ENCODE data around the gene DPEP1. TPM values are rescaled to one million over a fixed set of nuclear protein-coding genes. Genes with fewer than 3 reads are reported as not detected.

DPEP1 gene
- total and polyA plus RNA-seq, 4 donors = 0.14 to 0.83 (median 0.45) TPM

- DNase-seq (ENCODE audit: low spot score) = no peak
- peaks cover 2 to 11% (median 5%) of the 10 kb centered on the region in 4 donors for H3K36me3 ChIP-seq (ENCODE audit: control insufficient read depth in 4 of 4, insufficient read depth in 3 of 4, low read depth in 1 of 4, low read length in 3 of 4)
- H3K27ac ChIP-seq (ENCODE audit: low read depth in 1 of 2, low read length in 2 of 2) = peak overlapping the region in 1 of 2 donors; percentile 72
- H3K9ac ChIP-seq (ENCODE audit: low read depth in 1 of 2, low read length in 2 of 2) = no peak overlapping the region
- TF ChIP-seq NR2F2 (IDR thresholded peaks at IDR 0.05) = no peak
- TF ChIP-seq HNF4A (conservative IDR thresholded peaks at IDR 0.05) = no peak
- TF ChIP-seq JUND (IDR thresholded peaks at IDR 0.05) = no peak
- peak overlapping the region; percentile 87 to 95 (median 89) for H3K4me3 ChIP-seq (ENCODE audit: low read depth in 1 of 3, low read length in 3 of 3)
- 38% methylated on average over 32 of the region's 32 CpGs for WGBS
- peaks cover 4 to 29% (median 22%) of the 10 kb centered on the region in 4 donors for H3K4me1 ChIP-seq (ENCODE audit: control insufficient read depth in 4 of 4, insufficient read depth in 4 of 4, low read length in 3 of 4)
- H3K9me3 ChIP-seq (ENCODE audit: control insufficient read depth in 4 of 4, low read length in 3 of 4) = no peaks in the 10 kb centered on the region
- no peaks in the 10 kb centered on the region for H3K27me3 ChIP-seq (ENCODE audit: control insufficient read depth in 4 of 4, insufficient read depth in 4 of 4, low read length in 3 of 4)
Observed at GRCh38 chr16:89656435-89657121, 43.1 kb downstream of the DPEP1 start.

GRCh38 chr16:89657442-89658220 is 44.2 kb downstream of the DPEP1 start, which contains the start of the genes CHMP1A and SPATA33:
Gene CHMP1A, minus strand, starts transcription at chr16:89657708. Its CDS starts 120 bp downstream, at chr16:89657588.
Gene SPATA33, plus strand, starts transcription at chr16:89657836. Its CDS starts 76 bp downstream, at chr16:89657912.
- Histone ChIP-seq H3K36me3 (ENCODE audit: control insufficient read depth in 4 of 4, insufficient read depth in 3 of 4, low read depth in 1 of 4, low read length in 3 of 4) (peaks cover 1 to 11% (median 5%) of the 10 kb centered on the region in 4 donors), H3K27ac (ENCODE audit: low read depth in 1 of 2, low read length in 2 of 2) (peak within 1 kb of the TSS; percentile 21 to 72), H3K4me1 (ENCODE audit: control insufficient read depth in 4 of 4, insufficient read depth in 4 of 4, low read length in 3 of 4) (peaks cover 4 to 29% (median 22%) of the 10 kb centered on the region in 4 donors), H3K9me3 (ENCODE audit: control insufficient read depth in 4 of 4, low read length in 3 of 4) (no peaks in the 10 kb centered on the region), H3K9ac (ENCODE audit: low read depth in 1 of 2, low read length in 2 of 2) (peak within 1 kb of the TSS; percentile 15 to 66), H3K27me3 (ENCODE audit: control insufficient read depth in 4 of 4, insufficient read depth in 4 of 4, low read length in 3 of 4) (no peaks in the 10 kb centered on the region), H3K4me3 (ENCODE audit: low read depth in 1 of 3, low read length in 3 of 3) (peak within 1 kb of the TSS; percentile 87 to 95 (median 89))
- peak; percentile 92 for DNase-seq (ENCODE audit: low spot score)
- TF ChIP-seq NR2F2 (IDR thresholded peaks at IDR 0.05) (peak; percentile 68), GABPA (IDR thresholded peaks at IDR 0.05 in 1 of 2, conservative IDR thresholded peaks at IDR 0.05 in 1 of 2) (peak; percentile 73 to 92), SP1 (IDR thresholded peaks at IDR 0.05) (no peak), TAF1 (conservative IDR thresholded peaks at IDR 0.05) (no peak), RXRA (IDR thresholded peaks at IDR 0.05) (no peak), ZBTB33 (IDR thresholded peaks at IDR 0.05) (peak; percentile 98)
- WGBS = under 1% methylated on average over 99 of the region's 99 CpGs

GRCh38 chr16:89658221-89658879 is 44.9 kb downstream of the DPEP1 start:
- H3K4me3 ChIP-seq (ENCODE audit: low read depth in 1 of 3, low read length in 3 of 3) = peak overlapping the region; percentile 87 to 95 (median 89)
- H3K27me3 ChIP-seq (ENCODE audit: control insufficient read depth in 4 of 4, insufficient read depth in 4 of 4, low read length in 3 of 4) = no peaks in the 10 kb centered on the region
- DNase-seq (ENCODE audit: low spot score) = peak; percentile 52
- H3K36me3 ChIP-seq (ENCODE audit: control insufficient read depth in 4 of 4, insufficient read depth in 3 of 4, low read depth in 1 of 4, low read length in 3 of 4) = peaks cover 1 to 12% (median 5%) of the 10 kb centered on the region in 4 donors
- H3K9ac ChIP-seq (ENCODE audit: low read depth in 1 of 2, low read length in 2 of 2) = peak overlapping the region; percentile 15 to 66
- H3K4me1 ChIP-seq (ENCODE audit: control insufficient read depth in 4 of 4, insufficient read depth in 4 of 4, low read length in 3 of 4) = peaks cover 4 to 29% (median 22%) of the 10 kb centered on the region in 4 donors
- H3K27ac ChIP-seq (ENCODE audit: low read depth in 1 of 2, low read length in 2 of 2) = peak overlapping the region in 1 of 2 donors; percentile 21
- WGBS = 19% methylated on average over 27 of the region's 27 CpGs
- H3K9me3 ChIP-seq (ENCODE audit: control insufficient read depth in 4 of 4, low read length in 3 of 4) = no peaks in the 10 kb centered on the region
- TF ChIP-seq ATF3 (IDR thresholded peaks at IDR 0.05) (no peak), HNF4A (conservative IDR thresholded peaks at IDR 0.05) (no peak), HNF4G (IDR thresholded peaks at IDR 0.05) (no peak), SP1 (IDR thresholded peaks at IDR 0.05) (no peak), REST (IDR thresholded peaks at IDR 0.05) (no peak), RXRA (IDR thresholded peaks at IDR 0.05) (no peak), FOXA2 (IDR thresholded peaks at IDR 0.05) (no peak), JUND (IDR thresholded peaks at IDR 0.05) (no peak), FOXA1 (IDR thresholded peaks at IDR 0.05) (no peak), GABPA (IDR thresholded peaks at IDR 0.05 in 1 of 2, conservative IDR thresholded peaks at IDR 0.05 in 1 of 2) (no peak), TAF1 (conservative IDR thresholded peaks at IDR 0.05) (no peak), RAD21 (IDR thresholded peaks at IDR 0.05) (no peak), CTCF (IDR thresholded peaks at IDR 0.05; ENCODE audit: low read depth, low read length, missing input control) (no peak), MAX (IDR thresholded peaks at IDR 0.05) (no peak)

All from liver (tissue), 9 donors.